ENCODE results near the gene FCHSD2. TPM values are rescaled to one million over a fixed set of nuclear protein-coding genes. Genes with fewer than 3 reads are reported as not detected.
A peak's percentile ranks its signal among the peaks of the same experiment; 100 is the strongest.
"Not testable (repeated sequence)": the region's sequence is repeated elsewhere in the genome, so short reads cannot be mapped to it uniquely, and the experiment has no call there.

Gene FCHSD2
- total RNA-seq, 6 donors from 2014 or later, result 22.5 to 55.6 (median 42.7) TPM

- no peaks in the 10 kb centered on the region for H3K27me3 ChIP-seq
- H3K9me3 ChIP-seq, result no peaks in the 10 kb centered on the region
- H3K27ac ChIP-seq, result no peak overlapping the region
- peaks cover 0 to 23% (median 0%) of the 10 kb centered on the region in 4 donors for H3K36me3 ChIP-seq
- no peak for DNase-seq
- no peak for ATAC-seq (ENCODE audit: low FRiP score in 2 of 2)
- TF ChIP-seq POLR2AphosphoS5 (IDR thresholded peaks at IDR 0.05), result no peak
- no peak for TF ChIP-seq POLR2A (IDR thresholded peaks at IDR 0.05)
- no peak for TF ChIP-seq CTCF (IDR thresholded peaks at IDR 0.05)
- no peak overlapping the region for H3K4me3 ChIP-seq
- 48 to 54% methylated on average over 3 of the region's 3 CpGs for WGBS, 2 donors
- peaks cover 0 to 21% (median 13%) of the 10 kb centered on the region in 4 donors for H3K4me1 ChIP-seq
These were observed 160.0 kb downstream of the FCHSD2 start for GRCh38 chr11:72981971-72982685.

- Histone ChIP-seq H3K9me3 (no peaks in the 10 kb centered on the region), H3K4me3 (no peak overlapping the region), H3K27me3 (no peaks in the 10 kb centered on the region), H3K4me1 (peaks cover 2 to 25% (median 15%) of the 10 kb centered on the region in 4 donors), H3K36me3 (peaks cover 0 to 23% (median 0%) of the 10 kb centered on the region in 4 donors), H3K27ac (peak overlapping the region in 1 of 4 donors; percentile 44)
- WGBS, 2 donors, result 57 to 72% methylated on average over 1 of the region's 1 CpG
- no peak for ATAC-seq (ENCODE audit: low FRiP score in 2 of 2)
- DNase-seq, result no peak
- no peak for TF ChIP-seq EP300 (IDR thresholded peaks at IDR 0.05)
- TF ChIP-seq POLR2A (IDR thresholded peaks at IDR 0.05), result no peak
- no peak for TF ChIP-seq POLR2AphosphoS5 (IDR thresholded peaks at IDR 0.05)
- no peak for TF ChIP-seq CTCF (IDR thresholded peaks at IDR 0.05)
These were observed 161.0 kb downstream of the FCHSD2 start for GRCh38 chr11:72981080-72981479.

- H3K36me3 ChIP-seq; DNase-seq; H3K27me3 ChIP-seq; ATAC-seq (ENCODE audit: low FRiP score in 2 of 2); H3K9me3 ChIP-seq; H3K4me3 ChIP-seq: not testable (repeated sequence)
- Histone ChIP-seq H3K27ac (peak overlapping the region in 1 of 4 donors; percentile 83), H3K4me1 (peaks cover 10 to 21% (median 15%) of the 10 kb centered on the region in 4 donors)
- 94 to 100% methylated on average over 2 of the region's 2 CpGs for WGBS, 2 donors
These were observed 164.3 kb downstream of the FCHSD2 start for GRCh38 chr11:72977782-72978181.

- H3K4me1 ChIP-seq, result peaks cover 8 to 17% (median 15%) of the 10 kb centered on the region in 4 donors
- H3K27ac ChIP-seq, result peak overlapping the region; percentile 65 to 83 (median 80)
- not testable (repeated sequence) for ATAC-seq (ENCODE audit: low FRiP score in 2 of 2); H3K27me3 ChIP-seq; H3K36me3 ChIP-seq; DNase-seq; H3K9me3 ChIP-seq; H3K4me3 ChIP-seq
- WGBS, 2 donors, result 88 to 100% methylated on average over 1 of the region's 1 CpG
These were observed 165.6 kb downstream of the FCHSD2 start for GRCh38 chr11:72976522-72976892.

GRCh38 chr11:72975778-72976521, 166.2 kb downstream of the FCHSD2 start:
- TF ChIP-seq EP300 (IDR thresholded peaks at IDR 0.05), result peak in 2 of 4 donors; percentile 41 to 56
- peak in 1 of 2 donors; percentile 70 for TF ChIP-seq POLR2AphosphoS5 (IDR thresholded peaks at IDR 0.05)
- TF ChIP-seq CTCF (IDR thresholded peaks at IDR 0.05), result no peak
- no peak for TF ChIP-seq POLR2A (IDR thresholded peaks at IDR 0.05)
- H3K9me3 ChIP-seq, result no peaks in the 10 kb centered on the region
- peaks cover 0 to 6% (median 0%) of the 10 kb centered on the region in 4 donors for H3K36me3 ChIP-seq
- H3K4me3 ChIP-seq, result no peak overlapping the region
- H3K27me3 ChIP-seq, result no peaks in the 10 kb centered on the region
- peaks cover 7 to 17% (median 14%) of the 10 kb centered on the region in 4 donors for H3K4me1 ChIP-seq
- DNase-seq, result no peak
- peak overlapping the region; percentile 65 to 83 (median 80) for H3K27ac ChIP-seq
- ATAC-seq (ENCODE audit: low FRiP score in 2 of 2), result peak; percentile 57 to 92
- WGBS, 2 donors, result 36 to 58% methylated on average over 2 to 3 of the region's 3 CpGs

Data from upper lobe of left lung (tissue), 6 donors.